ENCODE results near the gene SMG6.
"Not testable (repeated sequence)": the region's sequence is repeated elsewhere in the genome, so short reads cannot be mapped to it uniquely, and the experiment has no call there.

SMG6 gene

GRCh38 chr17:2303204-2304188 lies at the start of gene SMG6, which contains the start of gene SRR:
TSS of gene SMG6 (minus strand) at chr17:2303785. CDS start at chr17:2303720, 65 bp downstream.
TSS of gene SRR (plus strand) at chr17:2303950. CDS start at chr17:2315561, 11,611 bp downstream.
- no peak for DNase-seq

- DNase-seq = no peak
Observed at GRCh38 chr17:2351269-2351668, 47.7 kb upstream of the SMG6 start.

GRCh38 chr17:2347805-2348685 lies 44.5 kb upstream of the SMG6 start:
- peak; percentile 98 for DNase-seq

- no peak for DNase-seq
Observed at GRCh38 chr17:2346475-2346874, 42.9 kb upstream of the SMG6 start.

GRCh38 chr17:2344528-2344927 lies 40.9 kb upstream of the SMG6 start:
- no peak for DNase-seq

GRCh38 chr17:2343421-2343820 lies 39.8 kb upstream of the SMG6 start:
- DNase-seq = no peak

GRCh38 chr17:2338315-2338657 lies 34.7 kb upstream of the SMG6 start:
- DNase-seq = no peak

GRCh38 chr17:2337544-2338314 lies 34.1 kb upstream of the SMG6 start:
- no peak for DNase-seq

- no peak for DNase-seq
Observed at GRCh38 chr17:2336852-2337543, 33.4 kb upstream of the SMG6 start, which contains the start of gene SGSM2. TSS of gene SGSM2 (plus strand) at chr17:2337501. CDS start at chr17:2337689, 188 bp downstream.

- DNase-seq = peak; percentile 20
Observed at GRCh38 chr17:2336215-2336851, 32.7 kb upstream of the SMG6 start, which contains the start of gene TSR1. TSS of gene TSR1 (minus strand) at chr17:2336457. CDS start at chr17:2336427, 30 bp downstream.

GRCh38 chr17:2335726-2336214 lies 32.2 kb upstream of the SMG6 start:
- DNase-seq = no peak

- DNase-seq = no peak
Observed at GRCh38 chr17:2331303-2331702, 27.7 kb upstream of the SMG6 start.

- no peak for DNase-seq
Observed at GRCh38 chr17:2323629-2324314, 20.2 kb upstream of the SMG6 start.

- no peak for DNase-seq
Observed at GRCh38 chr17:2321399-2321798, 17.8 kb upstream of the SMG6 start.

- DNase-seq = no peak
Observed at GRCh38 chr17:2319051-2319450, 15.5 kb upstream of the SMG6 start.

GRCh38 chr17:2317796-2318195 lies 14.2 kb upstream of the SMG6 start:
- DNase-seq = no peak

- DNase-seq = not testable (repeated sequence)
Observed at GRCh38 chr17:2316916-2317205, 13.3 kb upstream of the SMG6 start.

GRCh38 chr17:2312736-2313135 lies 9.2 kb upstream of the SMG6 start:
- DNase-seq = no peak

GRCh38 chr17:2309338-2310154 lies 6.0 kb upstream of the SMG6 start:
- no peak for DNase-seq

- no peak for DNase-seq
Observed at GRCh38 chr17:2304931-2305330, 1.3 kb upstream of the SMG6 start.
